Measurements from ENCODE around the gene MBTPS1.

MBTPS1 gene

GRCh38 chr16:84036982-84037425 lies 79.7 kb downstream of the MBTPS1 start:
- no peak for DNase-seq (ENCODE audit: low read depth in 2 of 2)

- no peak for DNase-seq (ENCODE audit: low read depth in 2 of 2)
Observed at GRCh38 chr16:84036131-84036530, 80.6 kb downstream of the MBTPS1 start.

- no peak for DNase-seq (ENCODE audit: low read depth in 2 of 2)
Observed at GRCh38 chr16:84034516-84034915, 82.2 kb downstream of the MBTPS1 start.

GRCh38 chr16:84033251-84034195 lies 83.2 kb downstream of the MBTPS1 start:
- no peak for DNase-seq (ENCODE audit: low read depth in 2 of 2)

GRCh38 chr16:84032458-84033178 lies 84.1 kb downstream of the MBTPS1 start:
- DNase-seq (ENCODE audit: low read depth in 2 of 2) = no peak

GRCh38 chr16:84031556-84031955 lies 85.2 kb downstream of the MBTPS1 start:
- DNase-seq (ENCODE audit: low read depth in 2 of 2) = no peak

- no peak for DNase-seq (ENCODE audit: low read depth in 2 of 2)
Observed at GRCh38 chr16:84029297-84030047, 87.3 kb downstream of the MBTPS1 start.

- no peak for DNase-seq (ENCODE audit: low read depth in 2 of 2)
Observed at GRCh38 chr16:84027625-84028024, 89.1 kb downstream of the MBTPS1 start.

GRCh38 chr16:84026606-84027005 lies 90.1 kb downstream of the MBTPS1 start:
- DNase-seq (ENCODE audit: low read depth in 2 of 2) = no peak

- no peak for DNase-seq (ENCODE audit: low read depth in 2 of 2)
Observed at GRCh38 chr16:84024854-84025253, 91.9 kb downstream of the MBTPS1 start.

- no peak for DNase-seq (ENCODE audit: low read depth in 2 of 2)
Observed at GRCh38 chr16:84022644-84023043, 94.1 kb downstream of the MBTPS1 start.

- no peak for DNase-seq (ENCODE audit: low read depth in 2 of 2)
Observed at GRCh38 chr16:84021488-84021887, 95.3 kb downstream of the MBTPS1 start.

GRCh38 chr16:84020353-84020752 lies 96.4 kb downstream of the MBTPS1 start:
- no peak for DNase-seq (ENCODE audit: low read depth in 2 of 2)

GRCh38 chr16:84018710-84019109 lies 98.0 kb downstream of the MBTPS1 start:
- no peak for DNase-seq (ENCODE audit: low read depth in 2 of 2)

GRCh38 chr16:84016477-84016876 lies 100.3 kb downstream of the MBTPS1 start:
- DNase-seq (ENCODE audit: low read depth in 2 of 2) = no peak

GRCh38 chr16:84015399-84015798 lies 101.3 kb downstream of the MBTPS1 start:
- DNase-seq (ENCODE audit: low read depth in 2 of 2) = no peak

- no peak for DNase-seq (ENCODE audit: low read depth in 2 of 2)
Observed at GRCh38 chr16:84014570-84015327, 102.0 kb downstream of the MBTPS1 start.

GRCh38 chr16:84013787-84014569 lies 102.8 kb downstream of the MBTPS1 start:
- DNase-seq (ENCODE audit: low read depth in 2 of 2) = peak in 1 of 2 experiments; percentile 8

GRCh38 chr16:84009282-84009681 lies 107.5 kb downstream of the MBTPS1 start:
- DNase-seq (ENCODE audit: low read depth in 2 of 2) = no peak

GRCh38 chr16:84007965-84008364 lies 108.8 kb downstream of the MBTPS1 start:
- DNase-seq (ENCODE audit: low read depth in 2 of 2) = no peak
